HL-60/S4 (cell line): ENCODE measurements around the gene ABI2.
"Not testable (repeated sequence)": the region's sequence is repeated elsewhere in the genome, so short reads cannot be mapped to it uniquely, and the experiment has no call there.

Experiments
- in situ Hi-C: fragments of 300-500 bp; cut with MboI; formaldehyde crosslinking; loops from 2 replicates; pipeline ENCODE4 v1.14.3; 2022; ENCODE audit warnings: low sequenced_read_pairs

Gene ABI2

GRCh38 chr2:203418271-203418670 lies 90.1 kb downstream of the ABI2 start:
- in situ Hi-C loops: no loop called here

GRCh38 chr2:203427061-203427460 lies 98.9 kb downstream of the ABI2 start:
- in situ Hi-C loops: no loop called here

GRCh38 chr2:203429643-203430042 lies 101.4 kb downstream of the ABI2 start:
- in situ Hi-C loops: not testable (repeated sequence)

GRCh38 chr2:203431391-203432185 lies 103.4 kb downstream of the ABI2 start:
- in situ Hi-C loops: no loop called here

- in situ Hi-C loops: no loop called here
Observed at GRCh38 chr2:203432811-203433210, 104.6 kb downstream of the ABI2 start.

GRCh38 chr2:203436496-203436895 lies 108.3 kb downstream of the ABI2 start:
- in situ Hi-C loops: no loop called here

GRCh38 chr2:203437511-203437910 lies 109.3 kb downstream of the ABI2 start:
- in situ Hi-C loops: no loop called here

GRCh38 chr2:203438528-203438927 lies 110.3 kb downstream of the ABI2 start:
- in situ Hi-C loops: no loop called here

- in situ Hi-C loops: no loop called here
Observed at GRCh38 chr2:203440671-203441070, 112.5 kb downstream of the ABI2 start.

- in situ Hi-C loops: no loop called here
Observed at GRCh38 chr2:203441463-203441862, 113.3 kb downstream of the ABI2 start.

GRCh38 chr2:203442463-203442862 lies 114.3 kb downstream of the ABI2 start:
- in situ Hi-C loops: no loop called here

- in situ Hi-C loops: no loop called here
Observed at GRCh38 chr2:203444738-203445137, 116.5 kb downstream of the ABI2 start.

- in situ Hi-C loops: no loop called here
Observed at GRCh38 chr2:203446071-203446481, 117.9 kb downstream of the ABI2 start.

GRCh38 chr2:203446780-203447179 lies 118.6 kb downstream of the ABI2 start:
- in situ Hi-C loops: no loop called here

GRCh38 chr2:203450561-203450960 lies 122.4 kb downstream of the ABI2 start:
- in situ Hi-C loops: loop anchor here (25.0 kb wide), 2 partner anchors 613 to 863 kb away; no protein-coding TSS in a partner anchor

GRCh38 chr2:203451011-203451410 lies 122.8 kb downstream of the ABI2 start:
- in situ Hi-C loops: loop anchor here (25.0 kb wide), 2 partner anchors 614 to 864 kb away; no protein-coding TSS in a partner anchor

GRCh38 chr2:203451689-203452088 lies 123.5 kb downstream of the ABI2 start:
- in situ Hi-C loops: loop anchor here (25.0 kb wide), 2 partner anchors 614 to 864 kb away; no protein-coding TSS in a partner anchor

GRCh38 chr2:203453858-203454451 lies 125.8 kb downstream of the ABI2 start:
- in situ Hi-C loops: loop anchor here (25.0 kb wide), 2 partner anchors 617 to 867 kb away; no protein-coding TSS in a partner anchor

- in situ Hi-C loops: loop anchor here (25.0 kb wide), 2 partner anchors 618 to 868 kb away; no protein-coding TSS in a partner anchor
Observed at GRCh38 chr2:203455209-203455608, 127.0 kb downstream of the ABI2 start.

GRCh38 chr2:203461746-203462145 lies 133.6 kb downstream of the ABI2 start:
- in situ Hi-C loops: loop anchor here (25.0 kb wide), 2 partner anchors 624 to 874 kb away; no protein-coding TSS in a partner anchor

- in situ Hi-C loops: loop anchor here (25.0 kb wide), 2 partner anchors 625 to 875 kb away; no protein-coding TSS in a partner anchor
Observed at GRCh38 chr2:203462308-203462707, 134.1 kb downstream of the ABI2 start.

GRCh38 chr2:203463266-203463678 lies 135.1 kb downstream of the ABI2 start:
- in situ Hi-C loops: loop anchor here (25.0 kb wide), 2 partner anchors 626 to 876 kb away; no protein-coding TSS in a partner anchor
